Measurements from ENCODE around the gene NAGS.

DNA sequence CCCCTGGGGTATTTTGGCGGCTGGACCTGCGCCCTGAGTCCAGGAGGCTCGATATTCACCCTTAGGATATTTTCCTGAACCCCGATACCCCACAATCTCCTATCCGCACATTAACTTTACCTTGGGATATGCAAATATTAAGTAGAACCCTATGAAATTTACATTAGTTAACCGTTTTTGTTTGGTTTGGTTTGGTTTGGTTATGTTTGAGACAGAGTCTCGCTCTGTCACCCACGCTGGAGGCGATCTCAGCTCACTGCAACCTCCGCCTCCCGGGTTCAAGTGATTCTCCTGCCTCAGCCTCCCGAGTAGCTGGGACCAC is 9.3 kb upstream of the NAGS start:
- TF ChIP-seq, protein P1, sequence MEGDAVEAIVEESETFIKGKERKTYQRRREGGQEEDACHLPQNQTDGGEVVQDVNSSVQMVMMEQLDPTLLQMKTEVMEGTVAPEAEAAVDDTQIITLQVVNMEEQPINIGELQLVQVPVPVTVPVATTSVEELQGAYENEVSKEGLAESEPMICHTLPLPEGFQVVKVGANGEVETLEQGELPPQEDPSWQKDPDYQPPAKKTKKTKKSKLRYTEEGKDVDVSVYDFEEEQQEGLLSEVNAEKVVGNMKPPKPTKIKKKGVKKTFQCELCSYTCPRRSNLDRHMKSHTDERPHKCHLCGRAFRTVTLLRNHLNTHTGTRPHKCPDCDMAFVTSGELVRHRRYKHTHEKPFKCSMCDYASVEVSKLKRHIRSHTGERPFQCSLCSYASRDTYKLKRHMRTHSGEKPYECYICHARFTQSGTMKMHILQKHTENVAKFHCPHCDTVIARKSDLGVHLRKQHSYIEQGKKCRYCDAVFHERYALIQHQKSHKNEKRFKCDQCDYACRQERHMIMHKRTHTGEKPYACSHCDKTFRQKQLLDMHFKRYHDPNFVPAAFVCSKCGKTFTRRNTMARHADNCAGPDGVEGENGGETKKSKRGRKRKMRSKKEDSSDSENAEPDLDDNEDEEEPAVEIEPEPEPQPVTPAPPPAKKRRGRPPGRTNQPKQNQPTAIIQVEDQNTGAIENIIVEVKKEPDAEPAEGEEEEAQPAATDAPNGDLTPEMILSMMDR (IDR thresholded peaks at IDR 0.05) = no peak
- TF ChIP-seq POLR2A (IDR thresholded peaks at IDR 0.05) = no peak
